Kidney (tissue), 14 donors: ENCODE data around the gene OR7A10. TPM values are rescaled to one million over a fixed set of nuclear protein-coding genes. Genes with fewer than 3 reads are reported as not detected.
"Not testable (repeated sequence)": the region's sequence is repeated elsewhere in the genome, so short reads cannot be mapped to it uniquely, and the experiment has no call there.

Experiments used
- DNase-seq, 5 donors: peaks; one replicate each; pipeline ENCODE4 v3.0.0-alpha.2; 2013 to 2020
- FAIRE-seq: peaks from 2 replicates; lab custom pipeline; 2012; peaks lifted over from hg19 to GRCh38; lab: Jason Lieb, UNC
- H3K27ac ChIP-seq, 2 donors: one replicate each; pipeline ENCODE4 v1.7.0; 2013; ENCODE audit warnings: low read depth in 2 of 2, low read length in 2 of 2, inconsistent platforms in 1 of 2
- H3K27me3 ChIP-seq: one replicate; pipeline ENCODE4 v1.7.1; 2013; ENCODE audit warnings: low read length, inconsistent platforms; ENCODE audit not compliant: control insufficient read depth, insufficient read depth
- H3K36me3 ChIP-seq, 3 donors: one replicate each; pipeline versions ENCODE4 v1.7.0 to v1.7.1; 2013; ENCODE audit warnings: low read length in 3 of 3, control low read depth in 1 of 3, inconsistent platforms in 1 of 3; ENCODE audit not compliant: insufficient read depth in 3 of 3, control insufficient read depth in 2 of 3
- H3K4me1 ChIP-seq, 3 donors: one replicate each; pipeline versions ENCODE4 v1.7.0 to v1.7.1; 2013; ENCODE audit warnings: low read length in 3 of 3, inconsistent platforms in 1 of 3, low read depth in 1 of 3; ENCODE audit not compliant: control insufficient read depth in 2 of 3, insufficient read depth in 2 of 3
- H3K4me3 ChIP-seq, 3 donors: one replicate each; pipeline versions ENCODE4 v1.7.0 to v1.8.1; 2013; ENCODE audit warnings: low read length in 3 of 3, control low read depth in 1 of 3, inconsistent platforms in 1 of 3
- H3K9ac ChIP-seq, 3 donors: one replicate each; pipeline versions ENCODE4 v1.7.0 to v1.7.1; 2013; ENCODE audit warnings: low read length in 3 of 3, control low read depth in 1 of 3, inconsistent platforms in 1 of 3
- H3K9me3 ChIP-seq, 3 donors: one replicate each; pipeline versions ENCODE4 v1.7.0 to v1.7.1; 2013; ENCODE audit warnings: low read length in 3 of 3, control low read depth in 1 of 3, inconsistent platforms in 1 of 3; ENCODE audit not compliant: control insufficient read depth in 2 of 3, insufficient read depth in 1 of 3
- intact Hi-C: fragments of 100-400 bp; cut with DNase I; formaldehyde crosslinking; loops from one replicate; pipeline ENCODE4 v1.11.1; 2022
- polyA plus RNA-seq: library from polyadenylated mRNA; stranded (reverse); fragments of 350-450 nt; fragmentation: Illumina TruSeq; extraction: RNeasy Lipid Tissue Mini Kit (QIAGEN cat#74804); gene quantifications from one replicate; pipeline ENCODE4 v1.2.3, GENCODE V29; 2014; ENCODE audit warnings: low read depth, low replicate concordance; ENCODE audit not compliant: insufficient read depth
- total RNA-seq: library from RNA; stranded (reverse); fragmentation: NEBNext Ultra II Directional; extraction: Animal tissue kit (Norgen Biotek cat#: 25700); gene quantifications from one replicate; pipeline ENCODE4 v1.2.1, GENCODE V29; 2021
- TF ChIP-seq, protein P1 (sequence below): IDR thresholded peaks from 3 replicates; pipeline ENCODE4 v1.5.1; 2012; ENCODE audit warnings: mild to moderate bottlenecking, moderate library complexity, borderline replicate concordance; ENCODE audit not compliant: insufficient read depth; ENCODE audit errors: extremely low read depth
- donor health status: control.
- donor health status: control.
- donor health status: control.
- donor health status: control.
- donor health status: control.
- donor health status: DM: yes; HTN: yes; CAD: no.
- donor health status: Normal renal cell carcinoma (clear cell type).

Gene OR7A10
- total and polyA plus RNA-seq, 2 donors from 2014 or later, result not detected

GRCh38 chr19:14795078-14795721 lies 53.5 kb downstream of the OR7A10 start:
- no peaks in the 10 kb centered on the region for H3K36me3 ChIP-seq
- H3K27me3 ChIP-seq, result no peaks in the 10 kb centered on the region
- DNase-seq (no peak), FAIRE-seq (no peak)
- H3K4me1 ChIP-seq, result no peaks in the 10 kb centered on the region
- intact Hi-C loops, result no loop called here
- H3K27ac ChIP-seq, result no peak overlapping the region
- TF ChIP-seq, protein P1, sequence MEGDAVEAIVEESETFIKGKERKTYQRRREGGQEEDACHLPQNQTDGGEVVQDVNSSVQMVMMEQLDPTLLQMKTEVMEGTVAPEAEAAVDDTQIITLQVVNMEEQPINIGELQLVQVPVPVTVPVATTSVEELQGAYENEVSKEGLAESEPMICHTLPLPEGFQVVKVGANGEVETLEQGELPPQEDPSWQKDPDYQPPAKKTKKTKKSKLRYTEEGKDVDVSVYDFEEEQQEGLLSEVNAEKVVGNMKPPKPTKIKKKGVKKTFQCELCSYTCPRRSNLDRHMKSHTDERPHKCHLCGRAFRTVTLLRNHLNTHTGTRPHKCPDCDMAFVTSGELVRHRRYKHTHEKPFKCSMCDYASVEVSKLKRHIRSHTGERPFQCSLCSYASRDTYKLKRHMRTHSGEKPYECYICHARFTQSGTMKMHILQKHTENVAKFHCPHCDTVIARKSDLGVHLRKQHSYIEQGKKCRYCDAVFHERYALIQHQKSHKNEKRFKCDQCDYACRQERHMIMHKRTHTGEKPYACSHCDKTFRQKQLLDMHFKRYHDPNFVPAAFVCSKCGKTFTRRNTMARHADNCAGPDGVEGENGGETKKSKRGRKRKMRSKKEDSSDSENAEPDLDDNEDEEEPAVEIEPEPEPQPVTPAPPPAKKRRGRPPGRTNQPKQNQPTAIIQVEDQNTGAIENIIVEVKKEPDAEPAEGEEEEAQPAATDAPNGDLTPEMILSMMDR, result no peak
- no peak overlapping the region for H3K9ac ChIP-seq
- no peak overlapping the region for H3K4me3 ChIP-seq
- no peaks in the 10 kb centered on the region for H3K9me3 ChIP-seq

GRCh38 chr19:14792250-14792649 lies 56.5 kb downstream of the OR7A10 start:
- H3K36me3 ChIP-seq, H3K4me1 ChIP-seq, DNase-seq, H3K27me3 ChIP-seq, H3K9me3 ChIP-seq, intact Hi-C loops, H3K4me3 ChIP-seq, FAIRE-seq, H3K9ac ChIP-seq, H3K27ac ChIP-seq: not testable (repeated sequence)

Other genes with a start within 250 kb of the OR7A10 start
- 0.25 TPM for gene ADGRE3, start 174.1 kb downstream of the OR7A10 start, total RNA-seq
- gene ADGRE3, start 174.1 kb downstream of the OR7A10 start, polyA plus RNA-seq, result not detected
- gene ZNF333, start 158.9 kb downstream of the OR7A10 start, total RNA-seq, result 20.8 TPM
- gene ZNF333, start 158.9 kb downstream of the OR7A10 start, polyA plus RNA-seq, result 4.1 TPM
- gene ADGRE2, start 70.4 kb downstream of the OR7A10 start, total RNA-seq, result 10.4 TPM
- gene ADGRE2, start 70.4 kb downstream of the OR7A10 start, polyA plus RNA-seq, result 0.15 TPM
- not detected for gene OR7A5, start 13.7 kb downstream of the OR7A10 start, total RNA-seq
- gene OR7A5, start 13.7 kb downstream of the OR7A10 start, polyA plus RNA-seq, result not detected
- 0.19 TPM for gene OR7C1, start 13.7 kb downstream of the OR7A10 start, total RNA-seq
- not detected for gene OR7C1, start 13.7 kb downstream of the OR7A10 start, polyA plus RNA-seq
- not detected for gene OR7A17, start 37.2 kb upstream of the OR7A10 start, total RNA-seq
- gene OR7A17, start 37.2 kb upstream of the OR7A10 start, polyA plus RNA-seq, result not detected
- gene OR7C2, start 92.6 kb upstream of the OR7A10 start, total RNA-seq, result not detected
- not detected for gene OR7C2, start 92.6 kb upstream of the OR7A10 start, polyA plus RNA-seq
- gene SLC1A6, start 130.9 kb upstream of the OR7A10 start, total RNA-seq, result not detected
- not detected for gene SLC1A6, start 130.9 kb upstream of the OR7A10 start, polyA plus RNA-seq
- gene CASP14, start 200.6 kb upstream of the OR7A10 start, total RNA-seq, result 0.16 TPM
- gene CASP14, start 200.6 kb upstream of the OR7A10 start, polyA plus RNA-seq, result not detected
- gene OR1I1, start 233.3 kb upstream of the OR7A10 start, total RNA-seq, result not detected
- gene OR1I1, start 233.3 kb upstream of the OR7A10 start, polyA plus RNA-seq, result not detected